ENCODE data around the gene PM20D2.

PM20D2 gene

GRCh38 chr6:89145091-89145955 is 532 bp upstream of the PM20D2 start:
- peak; percentile 21 for DNase-seq

DNA sequence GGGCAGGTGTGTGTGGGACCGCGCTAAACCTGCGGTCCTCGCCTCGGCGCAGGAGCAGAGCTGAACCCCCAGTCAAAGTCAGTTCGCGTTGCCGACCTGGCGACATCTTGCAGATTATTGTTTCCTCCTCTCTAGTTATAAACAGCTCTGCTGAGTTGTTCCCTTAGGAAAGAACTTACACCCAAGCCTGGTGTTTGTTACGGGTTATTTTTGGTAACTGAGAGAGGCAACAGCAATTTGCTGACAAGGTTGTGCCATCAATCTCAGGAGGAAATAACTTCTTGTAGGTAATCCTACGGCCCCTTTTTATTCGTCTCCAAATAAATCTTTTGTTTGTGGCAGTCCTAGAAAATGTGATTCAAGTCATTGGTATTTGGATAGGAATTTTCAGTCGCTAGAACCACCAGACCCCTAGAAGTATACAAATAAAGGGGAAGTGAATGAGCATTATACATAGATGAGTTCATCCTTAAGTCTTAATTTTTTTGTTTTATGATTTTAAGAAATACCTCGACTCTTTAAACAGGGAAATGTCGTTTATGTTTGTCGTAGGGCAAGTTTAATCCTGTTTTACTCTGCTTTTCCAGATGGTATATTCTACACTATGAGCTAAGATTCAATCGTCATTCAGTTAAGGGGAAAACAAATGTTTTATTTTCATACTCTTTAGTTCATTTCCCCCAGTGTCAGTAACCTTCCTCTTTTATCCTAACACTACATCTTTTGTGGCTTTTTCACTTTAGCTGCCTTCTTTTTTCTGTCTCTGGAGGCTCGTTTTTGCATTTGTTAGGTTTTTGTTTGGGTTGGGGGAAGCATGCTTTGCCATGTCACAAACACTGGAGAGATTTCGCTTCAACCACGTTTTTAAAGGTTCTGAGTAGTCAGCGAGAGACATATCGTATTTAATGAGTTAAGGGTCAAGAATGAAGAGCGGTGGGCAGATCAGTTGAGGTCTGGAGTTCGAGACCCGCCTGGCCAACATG is 1.2 kb downstream of the PM20D2 start:
- peak; percentile 67 for DNase-seq

- peak; percentile 28 for DNase-seq
Measured at GRCh38 chr6:89148016-89148750, 2.3 kb downstream of the PM20D2 start.

GRCh38 chr6:89154131-89154530 is 8.3 kb downstream of the PM20D2 start:
- DNase-seq, result peak; percentile 58

DNA sequence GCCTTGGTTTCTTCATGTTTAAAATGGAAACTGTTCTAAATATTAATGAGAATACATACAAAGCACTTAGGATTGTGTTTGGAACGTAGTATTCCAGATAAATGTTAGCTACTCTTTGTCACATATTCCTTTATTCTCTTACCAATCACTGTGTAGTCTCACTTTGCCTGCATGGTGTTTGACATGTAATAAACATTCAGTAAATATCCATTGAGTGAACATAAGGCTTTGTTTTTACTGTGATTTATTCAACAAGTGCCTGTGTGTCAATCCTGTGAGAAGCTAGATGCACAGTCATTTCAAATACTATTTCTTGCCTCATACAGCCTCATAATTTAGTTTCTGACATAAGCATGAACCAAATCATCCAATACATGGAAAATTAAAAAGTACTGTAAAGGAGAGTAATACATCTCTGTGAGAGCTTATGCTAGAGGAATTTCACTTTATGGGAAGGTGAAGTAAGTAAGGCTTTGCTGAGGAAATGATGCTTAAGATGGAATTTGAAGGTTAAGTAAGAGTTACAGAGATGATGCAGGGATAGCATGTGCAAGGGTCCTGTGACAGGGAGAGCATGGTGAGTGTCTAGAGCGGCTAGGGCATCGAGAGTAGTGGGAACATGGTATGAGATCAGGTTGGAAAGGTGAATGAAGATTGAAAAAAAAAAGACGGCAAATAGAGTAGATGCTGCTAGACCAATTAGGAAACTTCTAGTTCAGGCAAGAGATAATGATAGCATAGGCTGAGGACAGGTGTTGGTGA is 14.7 kb downstream of the PM20D2 start:
- DNase-seq, result no peak

DNA sequence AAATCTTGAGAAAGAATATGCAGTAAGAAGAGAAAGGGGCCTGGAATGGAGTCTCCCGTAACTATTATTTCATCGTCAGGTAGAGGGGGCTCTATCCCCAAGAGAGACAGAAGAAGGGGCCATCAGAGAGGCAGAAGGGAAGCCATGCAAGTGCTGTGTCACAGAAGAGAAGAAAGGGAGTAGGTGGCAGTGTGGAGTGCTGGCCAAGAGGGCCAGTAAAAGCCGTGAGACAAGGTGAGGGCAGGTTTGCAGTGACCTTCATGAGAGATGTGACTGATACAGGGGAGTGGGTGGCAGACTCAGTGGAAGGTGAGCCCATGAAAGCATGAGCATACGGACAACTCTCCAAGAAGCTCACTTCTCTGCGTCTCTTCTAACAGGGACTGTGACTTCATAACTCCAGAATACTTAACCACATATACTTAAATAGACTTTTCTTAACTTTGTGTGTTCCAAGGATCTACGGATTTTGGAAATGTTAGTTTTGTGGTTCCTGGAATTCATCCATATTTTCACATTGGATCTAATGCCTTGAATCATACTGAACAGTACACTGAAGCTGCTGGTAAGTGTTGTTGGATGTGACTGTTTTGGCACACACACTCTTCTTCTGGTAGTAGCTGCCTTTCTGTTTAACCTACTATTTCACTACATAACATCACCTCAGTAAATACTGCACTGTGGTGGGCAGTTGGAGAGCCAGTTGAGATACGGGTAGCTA is 15.6 kb downstream of the PM20D2 start:
- peak; percentile 14 for DNase-seq

GRCh38 chr6:89162047-89162371 is 16.2 kb downstream of the PM20D2 start:
- no peak for DNase-seq

- DNase-seq, result no peak
Measured at GRCh38 chr6:89172131-89172530, 26.3 kb downstream of the PM20D2 start.

DNA sequence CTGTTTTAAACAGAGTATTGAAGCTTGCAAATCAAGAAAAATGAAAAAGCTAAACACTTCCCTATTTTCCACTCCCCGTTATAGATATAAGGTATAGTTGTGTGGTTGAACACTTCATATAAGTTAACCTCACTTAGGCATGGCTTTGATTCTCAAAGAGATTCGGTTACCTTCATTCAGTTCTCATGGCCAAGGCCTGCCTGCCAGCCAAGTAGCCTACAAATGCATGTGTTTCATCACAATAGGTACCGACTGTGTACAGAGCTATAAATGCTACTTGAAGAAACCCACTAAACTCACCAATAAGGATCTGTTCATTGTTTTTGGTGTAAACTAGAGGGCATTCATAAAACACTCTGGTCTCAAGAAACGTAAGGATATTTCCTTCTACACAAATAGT is 27.8 kb downstream of the PM20D2 start:
- DNase-seq, result no peak

DNA sequence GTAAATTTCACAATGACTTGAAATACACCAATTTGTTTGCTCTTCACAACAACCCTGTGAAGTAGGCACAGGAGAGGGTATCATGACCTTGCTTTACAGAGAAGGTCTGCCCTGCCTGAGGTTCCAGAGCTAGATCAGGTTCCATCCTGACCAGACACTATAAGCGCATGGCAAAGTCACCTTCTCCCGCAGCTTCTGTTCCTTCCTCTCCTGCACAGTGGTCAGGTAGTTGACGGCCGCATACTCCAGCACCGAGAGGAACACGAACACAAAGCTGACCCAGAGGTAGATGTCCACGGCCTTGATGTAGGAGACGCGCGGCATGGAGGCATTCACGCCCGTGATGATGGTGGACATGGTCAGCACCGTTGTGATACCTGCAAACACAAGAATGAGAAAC is 34.3 kb downstream of the PM20D2 start:
- no peak for DNase-seq

GRCh38 chr6:89180971-89181370 is 35.1 kb downstream of the PM20D2 start:
- DNase-seq, result no peak

DNA sequence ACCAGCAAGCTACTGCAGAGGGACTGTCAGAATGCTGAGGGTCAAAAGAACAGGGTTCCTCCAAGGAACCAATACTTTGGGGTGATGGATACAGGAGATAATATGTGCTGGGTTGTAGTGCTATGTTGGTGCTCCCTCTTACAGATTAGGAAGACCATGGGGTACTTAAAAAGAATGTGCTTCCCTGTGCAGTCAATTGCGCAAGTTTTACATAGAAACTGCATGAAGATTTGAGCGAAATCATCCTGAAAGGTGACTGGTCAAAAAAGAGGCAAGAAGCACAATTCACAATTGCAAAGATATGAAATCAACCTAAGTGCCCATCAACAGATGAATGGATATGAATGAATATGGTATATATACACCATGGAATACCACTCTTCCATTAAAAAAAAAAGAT is 37.4 kb downstream of the PM20D2 start:
- DNase-seq, result no peak

DNA sequence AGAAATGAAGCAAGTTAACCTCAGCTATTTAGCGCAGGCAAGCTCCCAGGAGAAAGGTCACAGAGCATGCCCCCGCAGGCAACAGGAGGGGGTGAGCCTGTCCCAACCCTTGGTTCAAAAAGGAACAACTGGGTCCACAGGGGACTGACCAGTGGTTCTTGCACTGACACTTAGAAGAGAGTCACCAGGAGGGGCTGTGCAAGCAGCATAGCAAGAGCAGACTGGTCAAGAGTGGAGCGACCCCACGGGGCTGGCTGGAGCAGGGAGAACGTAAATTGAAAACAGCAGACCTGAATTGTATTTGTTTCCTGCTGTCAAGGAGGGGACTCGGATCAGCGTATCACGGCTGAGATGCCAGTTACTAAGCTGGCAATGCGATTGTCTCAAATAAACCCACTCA is 38.5 kb downstream of the PM20D2 start:
- DNase-seq, result no peak

DNA sequence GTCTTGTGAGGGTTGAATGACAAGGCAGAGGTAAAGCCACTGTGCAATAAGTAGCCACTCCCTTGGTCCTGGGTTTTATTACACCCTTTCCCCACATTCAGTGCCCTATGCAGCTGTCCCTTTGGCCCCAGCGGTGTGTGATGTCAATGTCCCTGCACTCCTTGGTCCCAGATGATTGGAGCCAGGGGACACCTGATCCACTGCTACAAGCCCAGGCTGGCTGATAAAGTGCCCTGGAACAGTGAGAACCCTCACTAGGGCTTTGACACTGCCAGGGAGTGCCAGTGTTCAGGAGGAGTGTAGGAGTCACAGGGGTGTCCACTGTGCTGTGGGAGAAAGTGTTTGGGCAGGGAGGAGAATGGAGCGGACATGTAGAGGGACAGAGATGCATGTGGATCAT is 40.9 kb downstream of the PM20D2 start:
- no peak for DNase-seq

GRCh38 chr6:89187504-89187903 is 41.6 kb downstream of the PM20D2 start:
- DNase-seq, result no peak

GRCh38 chr6:89190741-89191140 is 44.9 kb downstream of the PM20D2 start:
- DNase-seq, result no peak

- no peak for DNase-seq
Measured at GRCh38 chr6:89194559-89194958, 48.7 kb downstream of the PM20D2 start.

DNA sequence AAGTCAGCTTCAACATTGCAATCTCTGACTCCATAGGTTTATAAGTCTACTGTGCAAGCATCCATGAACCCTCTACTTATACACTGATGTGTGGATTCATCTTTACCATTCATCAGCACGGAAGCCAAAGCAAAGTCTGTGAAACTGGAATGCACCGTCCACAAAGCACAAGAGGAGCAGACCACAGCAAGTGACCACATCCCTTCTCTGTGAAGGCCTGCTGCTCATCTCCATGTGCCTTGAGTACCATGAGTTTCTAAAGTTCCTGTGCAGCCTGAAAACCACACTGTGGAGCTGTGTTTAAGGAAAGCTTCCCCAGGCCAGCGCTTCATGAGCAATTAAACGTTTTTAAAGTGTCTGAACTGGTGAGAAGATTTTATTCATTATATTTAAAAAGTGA is 51.3 kb downstream of the PM20D2 start:
- no peak for DNase-seq

DNA sequence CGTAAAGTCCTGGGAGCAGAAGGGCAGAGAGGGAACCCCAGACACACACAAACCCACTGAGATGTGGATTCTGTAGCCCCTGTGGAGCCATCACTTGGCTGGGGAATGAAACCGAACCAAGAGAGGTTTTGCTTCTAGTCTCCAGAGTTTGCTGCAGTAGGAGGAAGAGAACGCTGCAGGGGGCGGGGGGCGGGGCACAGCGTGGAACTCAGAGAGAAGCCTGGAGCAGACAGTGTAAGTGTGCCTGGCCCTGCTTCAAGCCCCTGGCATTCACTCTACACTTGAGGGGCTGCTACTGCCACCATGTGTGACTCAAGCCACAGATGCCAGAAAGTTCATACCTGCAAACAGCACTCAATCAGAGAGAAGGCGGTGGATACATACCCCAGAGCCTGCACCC is 52.4 kb downstream of the PM20D2 start:
- no peak for DNase-seq

DNA sequence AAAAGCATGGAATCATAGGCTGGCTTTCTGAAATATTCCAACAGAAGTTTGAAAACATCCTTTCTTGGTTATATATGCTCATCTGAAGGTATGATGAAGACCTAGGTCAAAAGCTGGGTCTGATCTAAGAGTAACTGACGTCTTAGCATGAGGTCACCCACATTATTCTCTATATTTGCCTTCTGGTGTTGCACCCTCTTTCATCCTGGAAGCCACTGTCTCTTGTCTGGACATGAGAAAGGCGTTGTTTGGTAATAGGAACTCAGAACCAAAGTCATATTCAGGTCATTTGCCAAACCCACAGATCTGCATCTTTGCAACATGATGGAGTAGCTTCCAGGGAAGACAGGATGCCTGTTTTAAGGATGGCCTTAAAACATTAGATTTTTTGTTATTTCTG is 53.7 kb downstream of the PM20D2 start:
- no peak for DNase-seq

- no peak for DNase-seq
Measured at GRCh38 chr6:89200706-89201215, 54.9 kb downstream of the PM20D2 start.

All from fibroblast of skin of abdomen (primary cell).